HepG2 (cell line): ENCODE data around the gene CTDNEP1. TPM values are rescaled to one million over a fixed set of nuclear protein-coding genes. Genes with fewer than 3 reads are reported as not detected.
A peak's percentile ranks its signal among the peaks of the same experiment; 100 is the strongest.

ENCODE experiments used
- ADNP ChIP-seq: sonication (generic); formaldehyde crosslinking; IDR thresholded peaks from 2 replicates; pipeline ENCODE4 v1.4.0; 2020; ENCODE audit warnings: missing genetic modification reagents
- CENPX ChIP-seq: sonication (generic); formaldehyde crosslinking; IDR thresholded peaks from 2 replicates; pipeline ENCODE4 v1.9.0; 2021; ENCODE audit warnings: mild to moderate bottlenecking, missing genetic modification reagents, moderate library complexity
- CREM ChIP-seq, 2 experiments: sonication (generic) in 1 of 2; formaldehyde crosslinking in 1 of 2; IDR thresholded peaks; 2 replicates each; pipeline versions ENCODE4 v1.4.0 to v1.6.1; 2016 to 2020; ENCODE audit warnings: antibody characterized with exemption in 1 of 2, mild to moderate bottlenecking in 1 of 2, missing genetic modification reagents in 1 of 2
- ELF1 ChIP-seq: sonication (generic); formaldehyde crosslinking; IDR thresholded peaks from 2 replicates; pipeline ENCODE4 v1.4.0; 2020; ENCODE audit warnings: missing genetic modification reagents
- JUN ChIP-seq: sonication (generic); formaldehyde crosslinking; IDR thresholded peaks from 2 replicates; pipeline ENCODE4 v1.4.0; 2020; ENCODE audit warnings: mild to moderate bottlenecking, missing genetic modification reagents
- KLF13 ChIP-seq: sonication (generic); formaldehyde crosslinking; IDR thresholded peaks from 2 replicates; pipeline ENCODE4 v1.4.0; 2020; ENCODE audit warnings: mild to moderate bottlenecking, missing genetic modification reagents
- MIXL1 ChIP-seq: IDR thresholded peaks from 2 replicates; pipeline ENCODE4 v1.6.1; 2016
- NFIB ChIP-seq: sonication (generic); formaldehyde crosslinking; IDR thresholded peaks from 2 replicates; pipeline ENCODE4 v1.9.0; 2021; ENCODE audit warnings: missing genetic modification reagents, mild to moderate bottlenecking, borderline replicate concordance
- ZNF24 ChIP-seq: fragments of 450-650 bp; IDR thresholded peaks from 2 replicates; pipeline ENCODE4 v1.6.1; 2017; ENCODE audit warnings: antibody characterized with exemption, mild to moderate bottlenecking
- ZNF337 ChIP-seq: sonication (generic); formaldehyde crosslinking; IDR thresholded peaks from 2 replicates; pipeline ENCODE4 v1.5.1; 2020; ENCODE audit warnings: missing genetic modification reagents, low read depth, mild to moderate bottlenecking, borderline replicate concordance
- ZNF547 ChIP-seq: sonication (generic); formaldehyde crosslinking; IDR thresholded peaks from 2 replicates; pipeline ENCODE4 v1.5.1; 2020; ENCODE audit warnings: mild to moderate bottlenecking, missing genetic modification reagents
- ZNF556 ChIP-seq: sonication (generic); formaldehyde crosslinking; IDR thresholded peaks from 2 replicates; pipeline ENCODE4 v1.4.0; 2020; ENCODE audit warnings: mild to moderate bottlenecking, missing genetic modification reagents, borderline replicate concordance
- ZNF772 ChIP-seq: sonication (generic); formaldehyde crosslinking; IDR thresholded peaks from 2 replicates; pipeline ENCODE4 v1.5.0; 2020; ENCODE audit warnings: mild to moderate bottlenecking, missing genetic modification reagents
- ZNF782 ChIP-seq: sonication (generic); formaldehyde crosslinking; IDR thresholded peaks from 2 replicates; pipeline ENCODE4 v1.4.0; 2020; ENCODE audit warnings: missing genetic modification reagents, mild to moderate bottlenecking, borderline replicate concordance
- polyA plus RNA-seq, 8 experiments: library from polyadenylated mRNA; depleted of rRNA in 3 of 8; stranded (reverse) in 7 of 8; unstranded in 1 of 8; fragments of >200 nt; fragmentation: Illumina TruSeq in 4 of 8; extraction: Trizol in 4 of 8; gene quantifications; 2 replicates each; pipeline versions ENCODE4 v1.2.1 to v1.2.3, GENCODE V29; 2011 to 2016; ENCODE audit warnings: low read depth in 4 of 8, missing spikeins in 1 of 8, mixed read lengths in 1 of 8; ENCODE audit not compliant: insufficient read depth in 1 of 8
- total RNA-seq, 5 experiments: library from RNA; depleted of rRNA; stranded (reverse); fragments of >200 nt; fragmentation: Illumina TruSeq; extraction: Trizol; gene quantifications; 2 replicates each; pipeline ENCODE4 v1.2.3, GENCODE V29; 2016; ENCODE audit warnings: low read depth in 1 of 5
- TF ChIP-seq, protein P1 (sequence below), 2 experiments: sonication (generic) in 1 of 2; formaldehyde crosslinking in 1 of 2; IDR thresholded peaks; 2 replicates each; pipeline versions ENCODE4 v1.4.0 to v1.6.1; 2018 to 2020; ENCODE audit warnings: missing genetic modification reagents in 2 of 2, borderline replicate concordance in 1 of 2, low read depth in 1 of 2, mild to moderate bottlenecking in 1 of 2, missing biosample characterization in 1 of 2
- TF ChIP-seq, protein P2 (sequence below): sonication (generic); formaldehyde crosslinking; IDR thresholded peaks from 2 replicates; pipeline ENCODE4 v1.4.0; 2020; ENCODE audit warnings: missing genetic modification reagents
- TF ChIP-seq, protein P3 (sequence below): sonication (generic); formaldehyde crosslinking; IDR thresholded peaks from 2 replicates; pipeline ENCODE4 v1.5.0; 2020; ENCODE audit warnings: missing genetic modification reagents
- TF ChIP-seq, protein P4 (sequence below): sonication (generic); formaldehyde crosslinking; IDR thresholded peaks from 2 replicates; pipeline ENCODE4 v1.9.0; 2022; ENCODE audit warnings: missing genetic modification reagents, mild to moderate bottlenecking, borderline replicate concordance
- TF ChIP-seq, protein P5 (sequence below): sonication (generic); formaldehyde crosslinking; IDR thresholded peaks from 2 replicates; pipeline ENCODE4 v1.8.0; 2022; ENCODE audit warnings: missing genetic modification reagents, mild to moderate bottlenecking, borderline replicate concordance
- TF ChIP-seq, protein P6 (sequence below): IDR thresholded peaks from 2 replicates; pipeline ENCODE4 v1.6.1; 2018; ENCODE audit warnings: missing genetic modification reagents

Gene CTDNEP1
- total and polyA plus RNA-seq, 2 of the 13 experiments (the other 11 are each of a cell fraction or from before 2014, with no cell fraction given): 19.8 to 118 TPM

DNA sequence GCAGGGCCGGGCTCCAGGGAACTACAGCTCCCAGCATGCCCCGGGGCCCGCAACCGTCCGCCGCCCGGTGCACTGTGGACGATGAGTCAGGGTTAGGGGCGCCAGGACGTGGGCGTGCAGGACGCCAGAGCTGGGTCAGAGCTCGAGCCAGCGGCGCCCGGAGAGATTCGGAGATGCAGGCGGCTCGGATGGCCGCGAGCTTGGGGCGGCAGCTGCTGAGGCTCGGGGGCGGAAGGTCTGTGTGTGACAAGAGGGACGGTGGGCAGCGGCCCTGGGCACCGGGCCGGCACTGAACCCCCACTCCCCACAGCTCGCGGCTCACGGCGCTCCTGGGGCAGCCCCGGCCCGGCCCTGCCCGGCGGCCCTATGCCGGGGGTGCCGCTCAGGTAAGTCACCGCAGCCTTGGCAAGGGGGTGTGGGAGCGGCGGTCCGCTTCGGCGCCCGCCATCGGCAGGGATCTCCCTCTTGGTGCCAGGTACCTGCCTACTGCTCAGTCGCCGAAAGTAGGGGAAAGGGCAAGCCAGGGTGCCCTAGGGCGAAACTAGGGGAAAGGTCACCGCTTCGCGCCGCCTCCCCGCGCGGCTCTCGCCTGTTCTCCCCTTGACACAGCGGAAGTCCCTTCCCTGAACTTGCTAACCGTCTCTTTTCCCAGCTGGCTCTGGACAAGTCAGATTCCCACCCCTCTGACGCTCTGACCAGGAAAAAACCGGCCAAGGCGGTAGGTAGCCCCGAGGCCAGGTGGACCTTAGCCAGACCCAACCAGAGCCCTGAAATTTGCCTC, 31.5 kb downstream of the CTDNEP1 start, which contains the start of the genes ACADVL and DLG4 (continued):
- TF ChIP-seq ZNF547 (CRISPR knock-in tag) (peak; percentile 86; the same call in 1 of the 2 replicates), KLF13 (CRISPR knock-in tag) (0 out of 2 replicates have a peak, but pooled peaks have one; percentile 27), ZNF772 (CRISPR knock-in tag) (peak; percentile 43; the same call in 1 of the 2 replicates), ZNF556 (0 out of 2 replicates have a peak, but pooled peaks have one; percentile 27), ZNF24 (no peak), ADNP (CRISPR knock-in tag) (no peak), JUN (no peak; the same call in none of the 2 replicates), NFIB (no peak), ZNF782 (CRISPR knock-in tag) (0 out of 2 replicates have a peak, but pooled peaks have one; percentile 30), CENPX (CRISPR knock-in tag) (no peak), MIXL1 (CRISPR knock-in tag) (no peak), ELF1 (CRISPR knock-in tag) (peak; percentile 43; the same call in 1 of the 2 replicates), ZNF337 (CRISPR knock-in tag) (peak; percentile 92; the same call in 1 of the 2 replicates), CREM (IDR thresholded peaks at IDR 0.05) (peak; percentile 75), CREM (CRISPR knock-in tag; IDR thresholded peaks at IDR 0.05) (no peak)
- TF ChIP-seq, protein P1, sequence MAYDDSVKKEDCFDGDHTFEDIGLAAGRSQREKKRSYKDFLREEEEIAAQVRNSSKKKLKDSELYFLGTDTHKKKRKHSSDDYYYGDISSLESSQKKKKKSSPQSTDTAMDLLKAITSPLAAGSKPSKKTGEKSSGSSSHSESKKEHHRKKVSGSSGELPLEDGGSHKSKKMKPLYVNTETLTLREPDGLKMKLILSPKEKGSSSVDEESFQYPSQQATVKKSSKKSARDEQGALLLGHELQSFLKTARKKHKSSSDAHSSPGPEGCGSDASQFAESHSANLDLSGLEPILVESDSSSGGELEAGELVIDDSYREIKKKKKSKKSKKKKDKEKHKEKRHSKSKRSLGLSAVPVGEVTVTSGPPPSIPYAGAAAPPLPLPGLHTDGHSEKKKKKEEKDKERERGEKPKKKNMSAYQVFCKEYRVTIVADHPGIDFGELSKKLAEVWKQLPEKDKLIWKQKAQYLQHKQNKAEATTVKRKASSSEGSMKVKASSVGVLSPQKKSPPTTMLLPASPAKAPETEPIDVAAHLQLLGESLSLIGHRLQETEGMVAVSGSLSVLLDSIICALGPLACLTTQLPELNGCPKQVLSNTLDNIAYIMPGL (CRISPR knock-in tag; IDR thresholded peaks at IDR 0.05; ENCODE audit: borderline replicate concordance in 1 of 2, low read depth in 1 of 2): peak; percentile 42 to 71; a peak in 2 of 4 replicates
- TF ChIP-seq, protein P2, sequence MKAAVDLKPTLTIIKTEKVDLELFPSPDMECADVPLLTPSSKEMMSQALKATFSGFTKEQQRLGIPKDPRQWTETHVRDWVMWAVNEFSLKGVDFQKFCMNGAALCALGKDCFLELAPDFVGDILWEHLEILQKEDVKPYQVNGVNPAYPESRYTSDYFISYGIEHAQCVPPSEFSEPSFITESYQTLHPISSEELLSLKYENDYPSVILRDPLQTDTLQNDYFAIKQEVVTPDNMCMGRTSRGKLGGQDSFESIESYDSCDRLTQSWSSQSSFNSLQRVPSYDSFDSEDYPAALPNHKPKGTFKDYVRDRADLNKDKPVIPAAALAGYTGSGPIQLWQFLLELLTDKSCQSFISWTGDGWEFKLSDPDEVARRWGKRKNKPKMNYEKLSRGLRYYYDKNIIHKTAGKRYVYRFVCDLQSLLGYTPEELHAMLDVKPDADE (CRISPR knock-in tag): no peak
- TF ChIP-seq, protein P3, sequence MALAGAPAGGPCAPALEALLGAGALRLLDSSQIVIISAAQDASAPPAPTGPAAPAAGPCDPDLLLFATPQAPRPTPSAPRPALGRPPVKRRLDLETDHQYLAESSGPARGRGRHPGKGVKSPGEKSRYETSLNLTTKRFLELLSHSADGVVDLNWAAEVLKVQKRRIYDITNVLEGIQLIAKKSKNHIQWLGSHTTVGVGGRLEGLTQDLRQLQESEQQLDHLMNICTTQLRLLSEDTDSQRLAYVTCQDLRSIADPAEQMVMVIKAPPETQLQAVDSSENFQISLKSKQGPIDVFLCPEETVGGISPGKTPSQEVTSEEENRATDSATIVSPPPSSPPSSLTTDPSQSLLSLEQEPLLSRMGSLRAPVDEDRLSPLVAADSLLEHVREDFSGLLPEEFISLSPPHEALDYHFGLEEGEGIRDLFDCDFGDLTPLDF (CRISPR knock-in tag): no peak; the same call in 1 of the 2 replicates
- TF ChIP-seq, protein P4, sequence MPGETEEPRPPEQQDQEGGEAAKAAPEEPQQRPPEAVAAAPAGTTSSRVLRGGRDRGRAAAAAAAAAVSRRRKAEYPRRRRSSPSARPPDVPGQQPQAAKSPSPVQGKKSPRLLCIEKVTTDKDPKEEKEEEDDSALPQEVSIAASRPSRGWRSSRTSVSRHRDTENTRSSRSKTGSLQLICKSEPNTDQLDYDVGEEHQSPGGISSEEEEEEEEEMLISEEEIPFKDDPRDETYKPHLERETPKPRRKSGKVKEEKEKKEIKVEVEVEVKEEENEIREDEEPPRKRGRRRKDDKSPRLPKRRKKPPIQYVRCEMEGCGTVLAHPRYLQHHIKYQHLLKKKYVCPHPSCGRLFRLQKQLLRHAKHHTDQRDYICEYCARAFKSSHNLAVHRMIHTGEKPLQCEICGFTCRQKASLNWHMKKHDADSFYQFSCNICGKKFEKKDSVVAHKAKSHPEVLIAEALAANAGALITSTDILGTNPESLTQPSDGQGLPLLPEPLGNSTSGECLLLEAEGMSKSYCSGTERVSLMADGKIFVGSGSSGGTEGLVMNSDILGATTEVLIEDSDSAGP (CRISPR knock-in tag): peak; percentile 83
- TF ChIP-seq, protein P5, sequence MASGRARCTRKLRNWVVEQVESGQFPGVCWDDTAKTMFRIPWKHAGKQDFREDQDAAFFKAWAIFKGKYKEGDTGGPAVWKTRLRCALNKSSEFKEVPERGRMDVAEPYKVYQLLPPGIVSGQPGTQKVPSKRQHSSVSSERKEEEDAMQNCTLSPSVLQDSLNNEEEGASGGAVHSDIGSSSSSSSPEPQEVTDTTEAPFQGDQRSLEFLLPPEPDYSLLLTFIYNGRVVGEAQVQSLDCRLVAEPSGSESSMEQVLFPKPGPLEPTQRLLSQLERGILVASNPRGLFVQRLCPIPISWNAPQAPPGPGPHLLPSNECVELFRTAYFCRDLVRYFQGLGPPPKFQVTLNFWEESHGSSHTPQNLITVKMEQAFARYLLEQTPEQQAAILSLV (CRISPR knock-in tag): peak; percentile 87; the same call in 1 of the 2 replicates
- TF ChIP-seq, protein P6, sequence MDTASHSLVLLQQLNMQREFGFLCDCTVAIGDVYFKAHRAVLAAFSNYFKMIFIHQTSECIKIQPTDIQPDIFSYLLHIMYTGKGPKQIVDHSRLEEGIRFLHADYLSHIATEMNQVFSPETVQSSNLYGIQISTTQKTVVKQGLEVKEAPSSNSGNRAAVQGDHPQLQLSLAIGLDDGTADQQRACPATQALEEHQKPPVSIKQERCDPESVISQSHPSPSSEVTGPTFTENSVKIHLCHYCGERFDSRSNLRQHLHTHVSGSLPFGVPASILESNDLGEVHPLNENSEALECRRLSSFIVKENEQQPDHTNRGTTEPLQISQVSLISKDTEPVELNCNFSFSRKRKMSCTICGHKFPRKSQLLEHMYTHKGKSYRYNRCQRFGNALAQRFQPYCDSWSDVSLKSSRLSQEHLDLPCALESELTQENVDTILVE (CRISPR knock-in tag): no peak
